ENCODE results near the gene CMC1. TPM values are rescaled to one million over a fixed set of nuclear protein-coding genes. Genes with fewer than 3 reads are reported as not detected.
"Not testable (repeated sequence)": the region's sequence is repeated elsewhere in the genome, so short reads cannot be mapped to it uniquely, and the experiment has no call there.

Gene CMC1
- total RNA-seq, 2 donors from 2014 or later, result 22.8 to 24.2 TPM

DNA sequence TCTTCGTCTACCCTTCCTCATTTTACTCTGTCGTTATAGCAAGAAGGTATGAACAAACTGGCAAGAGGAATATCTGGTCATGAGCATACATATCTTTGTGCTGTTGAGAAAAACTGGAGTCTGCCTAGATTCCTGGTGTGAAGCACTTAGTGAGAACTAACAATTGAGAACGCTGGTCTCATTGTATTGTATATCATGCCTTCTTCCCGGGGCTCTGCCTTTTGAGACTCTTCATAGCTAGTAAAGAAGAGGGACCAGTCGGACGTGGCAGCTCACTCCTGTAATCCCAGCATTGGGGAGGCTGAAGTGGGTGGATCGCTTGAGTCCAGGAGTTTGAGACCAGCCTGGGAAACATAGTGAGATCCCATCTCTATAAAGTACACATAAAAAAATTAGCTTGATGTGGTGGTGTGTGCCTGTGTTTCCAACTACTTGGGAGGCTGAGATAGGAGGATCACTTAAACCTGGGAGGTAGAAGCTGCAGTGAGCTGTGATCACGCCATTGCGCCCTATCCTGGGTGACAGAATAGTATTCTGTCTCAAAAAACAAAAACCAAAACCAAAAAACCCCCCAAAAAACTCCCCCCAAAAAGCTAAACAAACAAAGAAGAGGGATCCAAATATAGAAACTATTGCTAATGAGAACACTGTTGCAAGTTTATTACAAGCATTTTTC, 11.8 kb downstream of the CMC1 start:
- DNase-seq, result no peak
- no peaks in the 10 kb centered on the region for H3K27me3 Mint-ChIP-seq (ENCODE audit: low read depth)
- ATAC-seq (replicated peaks in 1 of 2), result no peak
- H3K4me1 Mint-ChIP-seq (ENCODE audit: low read depth), result peaks cover 32% of the 10 kb centered on the region
- no peak overlapping the region for H3K27ac Mint-ChIP-seq
- H3K4me3 Mint-ChIP-seq, result no peak overlapping the region
- peaks cover 0 to 5% of the 10 kb centered on the region in 2 donors for H3K36me3 Mint-ChIP-seq (ENCODE audit: insufficient read depth in 2 of 2)
- H3K9me3 Mint-ChIP-seq, result no peaks in the 10 kb centered on the region

GRCh38 chr3:28262001-28262400, 20.6 kb downstream of the CMC1 start:
- Mint-ChIP-seq H3K27ac (no peak overlapping the region), H3K27me3 (ENCODE audit: low read depth) (no peaks in the 10 kb centered on the region), H3K36me3 (ENCODE audit: insufficient read depth in 2 of 2) (peaks cover 0 to 2% of the 10 kb centered on the region in 2 donors), H3K9me3 (no peaks in the 10 kb centered on the region), H3K4me1 (ENCODE audit: low read depth) (no peaks in the 10 kb centered on the region), H3K4me3 (no peak overlapping the region)
- DNase-seq, result no peak
- ATAC-seq (replicated peaks in 1 of 2), result no peak

- no peak overlapping the region for H3K27ac Mint-ChIP-seq
- no peak for DNase-seq
- no peak for ATAC-seq (replicated peaks in 1 of 2)
- H3K9me3 Mint-ChIP-seq, result peaks cover 0 to 2% of the 10 kb centered on the region in 2 donors
- H3K4me3 Mint-ChIP-seq, result no peak overlapping the region
- H3K4me1 Mint-ChIP-seq (ENCODE audit: low read depth), result no peaks in the 10 kb centered on the region
- no peaks in the 10 kb centered on the region for H3K27me3 Mint-ChIP-seq (ENCODE audit: low read depth)
- H3K36me3 Mint-ChIP-seq (ENCODE audit: insufficient read depth in 2 of 2), result peaks cover 3 to 5% of the 10 kb centered on the region in 2 donors
Observed at GRCh38 chr3:28265641-28266040, 24.2 kb downstream of the CMC1 start.

GRCh38 chr3:28267984-28268849, 26.8 kb downstream of the CMC1 start:
- no peaks in the 10 kb centered on the region for H3K4me1 Mint-ChIP-seq (ENCODE audit: low read depth)
- DNase-seq (no peak), ATAC-seq (replicated peaks in 1 of 2) (no peak)

DNA sequence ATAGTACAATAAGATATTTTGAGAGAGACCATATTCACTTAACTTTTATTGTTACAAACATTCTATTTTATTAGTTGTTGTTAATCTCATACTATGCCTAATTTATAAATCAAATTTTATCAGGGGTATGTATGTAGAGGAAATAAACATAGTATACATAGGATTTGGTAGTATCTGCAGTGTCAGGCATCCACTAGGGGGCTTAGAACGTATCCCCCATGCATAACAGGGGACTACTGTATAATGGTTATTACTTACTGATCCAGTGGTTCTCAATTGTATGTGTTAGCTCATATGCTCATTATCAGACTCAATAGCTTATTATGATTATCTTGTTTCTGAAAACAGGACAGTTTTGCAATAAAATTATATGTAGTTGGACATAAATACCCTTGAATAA, 27.6 kb downstream of the CMC1 start:
- Mint-ChIP-seq H3K9me3 (peaks cover 12 to 16% of the 10 kb centered on the region in 2 donors), H3K4me3 (no peak overlapping the region), H3K27me3 (ENCODE audit: low read depth) (no peaks in the 10 kb centered on the region), H3K36me3 (ENCODE audit: insufficient read depth in 2 of 2) (peaks cover 27 to 37% of the 10 kb centered on the region in 2 donors), H3K27ac (no peak overlapping the region), H3K4me1 (ENCODE audit: low read depth) (no peaks in the 10 kb centered on the region)
- no peak for DNase-seq
- ATAC-seq (replicated peaks in 1 of 2), result no peak

More at GRCh38 chr3:28267984-28268849, 26.8 kb downstream of the CMC1 start:
- no peak overlapping the region for H3K27ac Mint-ChIP-seq
- no peaks in the 10 kb centered on the region for H3K27me3 Mint-ChIP-seq (ENCODE audit: low read depth)
- peaks cover 21 to 29% of the 10 kb centered on the region in 2 donors for H3K36me3 Mint-ChIP-seq (ENCODE audit: insufficient read depth in 2 of 2)
- peaks cover 5 to 12% of the 10 kb centered on the region in 2 donors for H3K9me3 Mint-ChIP-seq
- no peak overlapping the region for H3K4me3 Mint-ChIP-seq

DNA sequence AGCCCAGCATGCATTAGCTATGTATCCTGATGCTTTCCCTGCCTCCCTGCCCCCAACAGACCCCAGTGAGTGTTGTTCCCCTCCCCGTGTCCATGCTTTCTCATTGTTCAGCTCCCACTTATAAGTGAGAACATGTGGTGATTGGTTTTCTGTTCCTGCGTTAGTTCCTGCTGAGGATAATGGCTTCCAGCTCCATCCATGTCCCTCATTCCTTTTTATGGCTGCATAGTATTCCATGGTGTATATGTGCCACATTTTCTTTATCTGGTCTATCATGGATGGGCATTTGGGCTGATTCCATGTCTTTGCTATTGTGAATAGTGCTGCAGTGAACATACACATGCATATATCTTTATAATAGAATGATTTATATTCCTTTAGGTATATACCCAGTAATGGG, 28.5 kb downstream of the CMC1 start:
- Mint-ChIP-seq H3K36me3 (ENCODE audit: insufficient read depth in 2 of 2) (peaks cover 32 to 45% of the 10 kb centered on the region in 2 donors), H3K9me3 (peaks cover 16 to 18% of the 10 kb centered on the region in 2 donors)
- not testable (repeated sequence) for H3K4me3 Mint-ChIP-seq; ATAC-seq (replicated peaks in 1 of 2); H3K27ac Mint-ChIP-seq; H3K4me1 Mint-ChIP-seq (ENCODE audit: low read depth); H3K27me3 Mint-ChIP-seq (ENCODE audit: low read depth); DNase-seq

DNA sequence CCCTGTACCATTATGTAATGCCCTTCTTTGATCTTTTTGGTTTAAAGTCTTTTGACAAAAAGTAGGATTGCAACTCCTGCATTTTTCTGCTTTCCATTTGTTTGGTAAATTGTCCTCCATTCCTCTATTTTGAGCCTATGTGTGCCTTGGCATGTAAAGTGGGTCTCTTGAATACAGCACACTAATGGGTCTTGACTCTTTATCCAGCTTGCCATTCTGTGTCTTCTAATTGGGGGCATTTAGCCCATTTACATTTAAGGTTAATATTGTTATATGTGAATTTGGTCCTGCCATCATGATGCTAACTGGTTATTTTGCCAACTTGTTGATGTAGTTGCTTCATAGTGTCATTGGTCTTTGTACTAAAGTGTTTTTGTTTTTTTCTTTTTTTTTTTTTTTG, 32.4 kb downstream of the CMC1 start:
- no peaks in the 10 kb centered on the region for H3K27me3 Mint-ChIP-seq (ENCODE audit: low read depth)
- H3K27ac Mint-ChIP-seq, result no peak overlapping the region
- H3K9me3 Mint-ChIP-seq, result peaks cover 18% of the 10 kb centered on the region in 2 donors
- H3K36me3 Mint-ChIP-seq (ENCODE audit: insufficient read depth in 2 of 2), result peaks cover 34 to 51% of the 10 kb centered on the region in 2 donors
- no peaks in the 10 kb centered on the region for H3K4me1 Mint-ChIP-seq (ENCODE audit: low read depth)
- no peak for DNase-seq
- no peak overlapping the region for H3K4me3 Mint-ChIP-seq
- no peak for ATAC-seq (replicated peaks in 1 of 2)

DNA sequence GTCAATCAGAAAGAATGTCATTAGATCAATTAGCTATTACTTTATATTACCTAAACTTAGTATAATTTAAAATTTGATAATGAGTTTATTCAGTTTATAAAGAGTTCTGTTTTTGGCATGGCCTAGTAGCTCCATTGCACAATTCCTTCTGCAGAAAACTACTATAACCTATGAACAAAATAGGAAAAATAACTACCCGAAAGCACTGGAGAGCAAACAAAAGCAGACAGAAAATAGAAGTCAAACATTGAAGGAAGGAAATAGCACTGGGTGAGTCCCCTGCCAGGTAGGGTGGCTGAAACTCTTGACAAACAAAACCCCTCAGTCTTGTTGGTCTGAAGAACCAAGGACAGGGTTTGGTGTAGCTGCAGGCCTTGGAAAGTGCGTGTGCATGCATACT, 37.5 kb downstream of the CMC1 start:
- Mint-ChIP-seq H3K9me3 (peaks cover 2 to 7% of the 10 kb centered on the region in 2 donors), H3K27ac (no peak overlapping the region), H3K27me3 (ENCODE audit: low read depth) (no peaks in the 10 kb centered on the region), H3K4me1 (ENCODE audit: low read depth) (no peaks in the 10 kb centered on the region), H3K4me3 (no peak overlapping the region), H3K36me3 (ENCODE audit: insufficient read depth in 2 of 2) (peaks cover 9 to 15% of the 10 kb centered on the region in 2 donors)
- DNase-seq, result no peak
- ATAC-seq (replicated peaks in 1 of 2), result no peak

DNA sequence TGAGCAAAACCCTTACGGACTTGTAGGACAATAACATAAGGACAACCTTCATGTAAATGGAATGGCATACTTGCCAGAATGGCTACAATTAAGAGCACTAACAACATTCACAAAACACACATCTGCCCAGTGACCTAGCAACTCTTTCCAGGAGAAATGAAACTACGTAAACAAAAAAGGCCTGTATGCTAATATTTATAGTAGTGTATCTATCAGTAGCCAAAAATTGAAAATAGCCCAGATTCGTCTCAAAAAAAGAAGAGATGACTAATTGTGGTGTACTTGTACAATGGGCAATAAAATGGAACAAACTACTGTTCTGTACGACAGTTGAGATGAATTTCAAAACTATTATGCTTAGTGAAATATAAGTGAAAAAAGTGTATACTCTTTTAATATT, 38.4 kb downstream of the CMC1 start:
- Mint-ChIP-seq H3K9me3 (peaks cover 0 to 3% of the 10 kb centered on the region in 2 donors), H3K27ac (no peak overlapping the region), H3K4me1 (ENCODE audit: low read depth) (no peaks in the 10 kb centered on the region), H3K27me3 (ENCODE audit: low read depth) (no peaks in the 10 kb centered on the region), H3K4me3 (no peak overlapping the region), H3K36me3 (ENCODE audit: insufficient read depth in 2 of 2) (peaks cover 4 to 7% of the 10 kb centered on the region in 2 donors)
- ATAC-seq (replicated peaks in 1 of 2) (no peak), DNase-seq (no peak)

GRCh38 chr3:28280781-28281180, 39.4 kb downstream of the CMC1 start:
- ATAC-seq (replicated peaks in 1 of 2) (no peak), DNase-seq (no peak)
- H3K9me3 Mint-ChIP-seq, result no peaks in the 10 kb centered on the region
- no peak overlapping the region for H3K27ac Mint-ChIP-seq
- H3K27me3 Mint-ChIP-seq (ENCODE audit: low read depth), result no peaks in the 10 kb centered on the region
- no peak overlapping the region for H3K4me3 Mint-ChIP-seq
- H3K36me3 Mint-ChIP-seq (ENCODE audit: insufficient read depth in 2 of 2), result peaks cover 0 to 1% of the 10 kb centered on the region in 2 donors
- no peaks in the 10 kb centered on the region for H3K4me1 Mint-ChIP-seq (ENCODE audit: low read depth)

DNA sequence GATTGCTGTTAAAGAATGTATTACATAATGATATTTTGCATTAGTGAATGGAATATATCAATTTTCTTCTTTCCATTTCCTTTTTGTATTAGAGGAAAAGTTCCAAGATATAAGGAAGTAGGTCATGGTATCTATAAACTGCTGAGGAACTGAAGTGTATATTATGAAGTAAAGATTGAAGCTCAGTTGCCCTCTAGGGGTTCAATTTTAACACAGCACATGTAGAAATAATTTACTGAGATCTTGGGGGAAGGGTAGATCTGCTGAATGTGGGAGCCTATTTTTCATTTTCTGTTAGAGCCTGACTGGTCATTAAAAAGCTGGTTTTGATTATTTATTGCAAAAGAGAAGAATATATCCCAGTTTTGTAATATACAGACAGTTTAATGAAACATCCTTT, 45.2 kb downstream of the CMC1 start:
- H3K27ac Mint-ChIP-seq, result no peak overlapping the region
- H3K4me3 Mint-ChIP-seq, result peak overlapping the region in 1 of 2 donors; percentile 40
- H3K27me3 Mint-ChIP-seq (ENCODE audit: low read depth), result no peaks in the 10 kb centered on the region
- H3K4me1 Mint-ChIP-seq (ENCODE audit: low read depth), result peaks cover 12% of the 10 kb centered on the region
- ATAC-seq (replicated peaks in 1 of 2) (peak in 1 of 2 donors; percentile 54), DNase-seq (no peak)
- H3K9me3 Mint-ChIP-seq, result peaks cover 0 to 2% of the 10 kb centered on the region in 2 donors
- peaks cover 2 to 4% of the 10 kb centered on the region in 2 donors for H3K36me3 Mint-ChIP-seq (ENCODE audit: insufficient read depth in 2 of 2)

- Mint-ChIP-seq H3K4me3 (peak overlapping the region in 1 of 2 donors; percentile 40), H3K27ac (no peak overlapping the region), H3K4me1 (ENCODE audit: low read depth) (peaks cover 12% of the 10 kb centered on the region), H3K9me3 (peaks cover 0 to 2% of the 10 kb centered on the region in 2 donors), H3K36me3 (ENCODE audit: insufficient read depth in 2 of 2) (peaks cover 2 to 4% of the 10 kb centered on the region in 2 donors), H3K27me3 (ENCODE audit: low read depth) (no peaks in the 10 kb centered on the region)
- ATAC-seq (replicated peaks in 1 of 2), result no peak
- no peak for DNase-seq
Observed at GRCh38 chr3:28287046-28287445, 45.6 kb downstream of the CMC1 start.

DNA sequence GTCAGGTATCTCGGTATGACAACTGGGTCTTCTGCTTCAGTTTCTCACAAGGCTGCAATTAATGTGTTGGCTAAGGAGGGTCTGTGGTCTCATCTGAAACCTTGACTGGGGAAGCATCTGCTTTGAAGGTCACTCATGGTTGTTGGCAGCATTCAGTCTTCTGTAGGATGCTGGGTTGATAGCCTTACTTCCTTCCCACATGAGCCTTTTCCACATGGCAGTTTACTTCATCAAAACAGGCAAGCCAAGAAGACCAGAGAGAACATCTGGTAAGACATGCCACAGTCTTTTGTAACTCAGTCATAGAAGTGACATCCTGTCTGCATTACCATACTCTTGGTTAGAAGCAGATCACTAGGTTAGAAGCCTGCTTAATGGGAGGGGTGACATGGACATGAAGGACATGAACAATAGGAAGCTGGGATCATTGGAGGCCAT, 49.5 kb downstream of the CMC1 start:
- Mint-ChIP-seq H3K4me3 (peak overlapping the region in 1 of 2 donors; percentile 10), H3K4me1 (ENCODE audit: low read depth) (peaks cover 22% of the 10 kb centered on the region), H3K27ac (no peak overlapping the region), H3K36me3 (ENCODE audit: insufficient read depth in 2 of 2) (peaks cover 2 to 4% of the 10 kb centered on the region in 2 donors), H3K9me3 (peaks cover 0 to 2% of the 10 kb centered on the region in 2 donors), H3K27me3 (ENCODE audit: low read depth) (no peaks in the 10 kb centered on the region)
- DNase-seq (no peak), ATAC-seq (replicated peaks in 1 of 2) (peak in 1 of 2 donors; percentile 52)

Data from activated T-cell treated with anti-CD3 and anti-CD28 coated beads, Interleukin-2, amount 50 U/mL, for 72 hours (primary cell).